Measurements from ENCODE around the gene HSPA12A.

- no peak for TF ChIP-seq PRDM10 (tag by site-specific recombination; IDR thresholded peaks at IDR 0.05)
- no peak for TF ChIP-seq ZNF274 (IDR thresholded peaks at IDR 0.05; ENCODE audit: low read length)
- no peak for TF ChIP-seq ZNF274 (tag by site-specific recombination; IDR thresholded peaks at IDR 0.05; ENCODE audit: borderline replicate concordance)
- no peak for TF ChIP-seq GFI1B (tag by site-specific recombination; IDR thresholded peaks at IDR 0.05)
- no peak for TF ChIP-seq ZNF16 (tag by site-specific recombination; IDR thresholded peaks at IDR 0.05; ENCODE audit: low read depth)
- TF ChIP-seq ZNF600 (tag by site-specific recombination; IDR thresholded peaks at IDR 0.05), result no peak
- no peak for TF ChIP-seq ZNF19 (tag by site-specific recombination; IDR thresholded peaks at IDR 0.05; ENCODE audit: low read depth)
- no peak for TF ChIP-seq CTCF (tag by site-specific recombination; IDR thresholded peaks at IDR 0.05)
Observed at GRCh38 chr10:116781370-116781884, 39.1 kb upstream of the HSPA12A start.

Data from HEK293 (cell line).